Measurements from ENCODE around the gene MYLK. TPM values are rescaled to one million over a fixed set of nuclear protein-coding genes. Genes with fewer than 3 reads are reported as not detected.

Gene MYLK
- total and polyA plus RNA-seq, 2 donors (not counting 1 experiment from before 2014, with no cell fraction given), result 0.51 TPM; not detected in 1

- Histone ChIP-seq H3K27ac (ENCODE audit: low read length in 2 of 2) (no peak overlapping the region), H3K9ac (ENCODE audit: low read length) (no peak overlapping the region), H3K27me3 (replicated peaks in 1 of 4; ENCODE audit: control extremely low read depth in 1 of 4, control insufficient read depth in 3 of 4, insufficient read depth in 4 of 4, low read length in 3 of 4) (no peaks in the 10 kb centered on the region), H3K4me3 (ENCODE audit: control extremely low read depth in 1 of 5, extremely low read depth in 1 of 5, insufficient read depth in 1 of 5, low read depth in 2 of 5, low read length in 4 of 5) (no peak overlapping the region), H3K36me3 (replicated peaks in 1 of 2; ENCODE audit: control extremely low read depth in 1 of 2, control insufficient read depth in 1 of 2, extremely low read depth in 1 of 2, insufficient read depth in 2 of 2, low read length in 1 of 2) (no peaks in the 10 kb centered on the region), H3K4me1 (ENCODE audit: control insufficient read depth in 2 of 2, insufficient read depth in 2 of 2, low read length in 2 of 2) (no peaks in the 10 kb centered on the region), H3K4me2 (replicated peaks; ENCODE audit: low read depth, low read length, poor library complexity, severe bottlenecking) (no peak overlapping the region), H3K79me2 (ENCODE audit: control insufficient read depth, insufficient read depth, low read length) (no peaks in the 10 kb centered on the region), H2AFZ (ENCODE audit: insufficient read depth, low read depth, low read length, poor library complexity, severe bottlenecking) (no peak overlapping the region), H4K20me1 (ENCODE audit: control insufficient read depth, insufficient read depth, low read length, poor library complexity, severe bottlenecking) (no peaks in the 10 kb centered on the region), H3K9me3 (ENCODE audit: control extremely low read depth in 1 of 3, control insufficient read depth in 2 of 3, insufficient read depth in 1 of 3, low read length in 2 of 3) (no peaks in the 10 kb centered on the region)
- H3K9me3 Mint-ChIP-seq (ENCODE audit: insufficient read depth), result no peaks in the 10 kb centered on the region
- ATAC-seq (ENCODE audit: low read depth), result no peak
- H3K4me3 Mint-ChIP-seq, result no peak overlapping the region
- 92% methylated on average over 4 of the region's 5 CpGs for WGBS (ENCODE audit: insufficient coverage)
- intact Hi-C loops (cut with micrococcal nuclease), result no loop called here
- CTCF ChIA-PET, result no interaction called here
- POLR2A ChIA-PET, result no interaction called here
- no peaks in the 10 kb centered on the region for H3K4me1 Mint-ChIP-seq
- H3K27me3 Mint-ChIP-seq, result peaks cover 23% of the 10 kb centered on the region
- DNase-seq, result no peak
- no peak overlapping the region for H3K27ac Mint-ChIP-seq
- TF ChIP-seq CTCF (IDR thresholded peaks at IDR 0.05), result no peak
- no peak for TF ChIP-seq EZH2 (IDR thresholded peaks at IDR 0.05; ENCODE audit: borderline replicate concordance, insufficient read depth, low read depth, low read length, poor library complexity, severe bottlenecking)
These were observed 94.4 kb downstream of the MYLK start for GRCh38 chr3:123789760-123790159.

GRCh38 chr3:123789160-123789559 lies 95.0 kb downstream of the MYLK start:
- H3K27me3 Mint-ChIP-seq, result peaks cover 23% of the 10 kb centered on the region
- H2AFZ ChIP-seq (ENCODE audit: insufficient read depth, low read depth, low read length, poor library complexity, severe bottlenecking), result no peak overlapping the region
- no peaks in the 10 kb centered on the region for H3K9me3 Mint-ChIP-seq (ENCODE audit: insufficient read depth)
- no peak overlapping the region for H3K4me3 ChIP-seq (ENCODE audit: control extremely low read depth in 1 of 5, extremely low read depth in 1 of 5, insufficient read depth in 1 of 5, low read depth in 2 of 5, low read length in 4 of 5)
- WGBS (ENCODE audit: insufficient coverage), result 98% methylated on average over 6 of the region's 9 CpGs
- no peaks in the 10 kb centered on the region for H3K9me3 ChIP-seq (ENCODE audit: control extremely low read depth in 1 of 3, control insufficient read depth in 2 of 3, insufficient read depth in 1 of 3, low read length in 2 of 3)
- POLR2A ChIA-PET, result no interaction called here
- DNase-seq (no peak), ATAC-seq (ENCODE audit: low read depth) (no peak)
- H3K4me2 ChIP-seq (replicated peaks; ENCODE audit: low read depth, low read length, poor library complexity, severe bottlenecking), result no peak overlapping the region
- H3K27me3 ChIP-seq (replicated peaks in 1 of 4; ENCODE audit: control extremely low read depth in 1 of 4, control insufficient read depth in 3 of 4, insufficient read depth in 4 of 4, low read length in 3 of 4), result no peaks in the 10 kb centered on the region
- H3K27ac ChIP-seq (ENCODE audit: low read length in 2 of 2), result no peak overlapping the region
- no peak overlapping the region for H3K4me3 Mint-ChIP-seq
- CTCF ChIA-PET, result no interaction called here
- no peaks in the 10 kb centered on the region for H3K36me3 ChIP-seq (replicated peaks in 1 of 2; ENCODE audit: control extremely low read depth in 1 of 2, control insufficient read depth in 1 of 2, extremely low read depth in 1 of 2, insufficient read depth in 2 of 2, low read length in 1 of 2)
- intact Hi-C loops (cut with micrococcal nuclease), result no loop called here
- H3K4me1 Mint-ChIP-seq, result no peaks in the 10 kb centered on the region
- H3K9ac ChIP-seq (ENCODE audit: low read length), result no peak overlapping the region
- H3K4me1 ChIP-seq (ENCODE audit: control insufficient read depth in 2 of 2, insufficient read depth in 2 of 2, low read length in 2 of 2), result no peaks in the 10 kb centered on the region
- no peaks in the 10 kb centered on the region for H4K20me1 ChIP-seq (ENCODE audit: control insufficient read depth, insufficient read depth, low read length, poor library complexity, severe bottlenecking)
- no peak for TF ChIP-seq CTCF (IDR thresholded peaks at IDR 0.05)
- no peak overlapping the region for H3K27ac Mint-ChIP-seq
- H3K79me2 ChIP-seq (ENCODE audit: control insufficient read depth, insufficient read depth, low read length), result no peaks in the 10 kb centered on the region

All from B cell (primary cell).